Activated naive CD4-positive, alpha-beta T cell treated with anti-CD3 and anti-CD28 coated beads, Interleukin-2, amount 10 ng/mL, durations not matched to agents 7 days and 5 days (primary cell): ENCODE results near the gene TPM3.

Experiments used
- CTCF ChIA-PET: fragments of 350-600 bp; sonication (Branson Sonifier 250); formaldehyde crosslinking; loops from one replicate; lab custom pipeline; 2021; ENCODE audit warnings: antibody characterized with exemption; lab: Charles Lee
- DNase-seq: peaks from one replicate; pipeline ENCODE4 v3.0.0-alpha.2; 2020
- H3K27ac Mint-ChIP-seq: one replicate; pipeline ENCODE4 v1.8.0; 2021; ENCODE audit warnings: mild to moderate bottlenecking, moderate library complexity, mixed read lengths
- H3K27me3 Mint-ChIP-seq: one replicate; pipeline ENCODE4 v1.8.0; 2021; ENCODE audit warnings: mild to moderate bottlenecking, mixed read lengths
- H3K36me3 Mint-ChIP-seq: one replicate; pipeline ENCODE4 v1.8.0; 2021; ENCODE audit warnings: mixed read lengths
- H3K4me1 Mint-ChIP-seq: one replicate; pipeline ENCODE4 v1.8.0; 2021; ENCODE audit warnings: mixed read lengths
- H3K4me3 Mint-ChIP-seq: one replicate; pipeline ENCODE4 v1.8.0; 2021; ENCODE audit warnings: mild to moderate bottlenecking, moderate library complexity, mixed read lengths
- H3K9me3 Mint-ChIP-seq: one replicate; pipeline ENCODE4 v1.8.0; 2021; ENCODE audit warnings: mixed read lengths

Gene TPM3

DNA sequence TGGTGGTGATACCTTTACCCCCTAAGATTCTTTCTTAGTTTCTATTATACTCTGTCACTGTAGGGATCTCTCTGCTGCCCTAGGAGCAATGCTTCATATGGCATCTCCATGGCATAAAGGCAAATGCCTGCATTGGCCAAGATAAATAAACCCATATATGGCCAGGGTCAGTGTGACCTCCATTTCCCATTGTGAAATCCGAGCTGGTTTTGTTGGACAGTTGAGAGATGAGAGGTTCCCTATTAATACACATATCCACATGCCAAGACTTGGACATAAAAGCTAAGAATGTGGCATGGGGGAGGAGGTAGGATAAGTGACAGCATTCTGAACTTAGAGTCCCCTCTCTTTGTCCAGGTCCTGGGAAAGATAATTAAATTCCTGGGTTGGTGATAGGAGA, 1.4 kb downstream of the TPM3 start:
- Mint-ChIP-seq H3K36me3 (no peaks in the 10 kb centered on the region), H3K4me3 (no peak overlapping the region), H3K27me3 (peaks cover 74% of the 10 kb centered on the region), H3K27ac (no peak overlapping the region), H3K9me3 (no peaks in the 10 kb centered on the region), H3K4me1 (peaks cover 10% of the 10 kb centered on the region)
- DNase-seq, result no peak
- CTCF ChIA-PET, result interaction anchor here (0.6 to 0.9 kb wide), 2 partner anchors 9 to 154 kb away, joined by 3 read pairs; no protein-coding TSS in a partner anchor

DNA sequence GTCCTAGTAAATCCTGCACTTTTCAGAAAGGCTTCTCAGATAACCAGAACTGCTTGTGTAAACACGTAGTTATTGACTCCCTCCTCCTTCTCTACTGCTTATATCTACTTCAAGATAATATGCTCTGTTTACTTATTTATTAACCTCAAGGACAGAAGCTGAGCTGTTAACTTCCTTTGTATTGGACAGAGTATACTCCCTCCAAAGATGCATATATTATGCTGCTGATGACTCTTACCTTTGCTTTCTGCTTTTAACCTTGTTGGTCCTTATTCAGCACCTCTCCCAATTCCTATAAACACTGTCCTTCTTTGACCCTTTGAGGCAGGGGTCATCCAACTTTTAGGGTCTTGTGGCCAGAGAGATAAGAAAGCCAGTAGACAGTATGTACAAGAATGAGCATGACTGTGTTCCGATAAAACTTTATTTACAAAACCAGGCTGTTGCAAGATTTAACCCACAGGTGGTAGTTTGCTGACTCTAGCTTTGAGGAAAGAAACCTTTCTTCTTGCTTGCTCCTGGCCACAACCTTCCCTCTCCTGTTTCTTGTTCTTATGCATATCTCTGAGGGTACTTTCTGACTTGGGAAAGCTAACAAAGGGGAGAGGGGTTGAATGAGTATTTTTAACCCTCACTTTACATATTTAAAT, 4.9 kb downstream of the TPM3 start:
- CTCF ChIA-PET, result interaction anchor here (1.0 kb wide), 1 partner anchor 14 kb away, joined by 6 read pairs; no protein-coding TSS in a partner anchor
- no peaks in the 10 kb centered on the region for H3K9me3 Mint-ChIP-seq
- DNase-seq, result no peak
- no peak overlapping the region for H3K27ac Mint-ChIP-seq
- H3K4me1 Mint-ChIP-seq, result peaks cover 22% of the 10 kb centered on the region
- peaks cover 44% of the 10 kb centered on the region for H3K27me3 Mint-ChIP-seq
- no peak overlapping the region for H3K4me3 Mint-ChIP-seq
- H3K36me3 Mint-ChIP-seq, result peaks cover 7% of the 10 kb centered on the region

DNA sequence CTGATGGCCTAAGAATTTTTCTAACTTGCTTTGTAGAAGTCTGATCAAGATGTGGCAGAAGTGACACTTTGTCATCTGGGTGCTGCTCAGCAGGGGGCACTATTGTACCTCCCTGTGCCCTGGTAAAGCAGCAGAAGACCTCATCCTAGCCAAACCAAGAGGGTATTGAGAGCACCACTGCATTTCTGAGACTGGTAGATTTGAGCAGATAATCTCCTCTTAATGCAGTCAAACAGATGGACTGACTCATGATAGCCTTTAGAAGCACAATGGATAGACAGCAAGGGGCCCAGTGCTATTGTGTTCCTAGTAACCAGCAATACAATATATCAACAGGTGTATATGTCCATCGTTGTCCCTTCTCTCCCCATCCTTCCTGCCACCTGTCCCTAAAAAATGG, 5.7 kb downstream of the TPM3 start:
- peak; percentile 84 for DNase-seq
- Mint-ChIP-seq H3K27ac (no peak overlapping the region), H3K4me1 (peaks cover 29% of the 10 kb centered on the region), H3K36me3 (peaks cover 15% of the 10 kb centered on the region), H3K27me3 (peaks cover 36% of the 10 kb centered on the region), H3K9me3 (no peaks in the 10 kb centered on the region), H3K4me3 (no peak overlapping the region)
- CTCF ChIA-PET, result interaction anchor here (1.0 to 1.3 kb wide), 2 partner anchors 15 to 149 kb away, joined by 4 to 6 read pairs; no protein-coding TSS in a partner anchor

DNA sequence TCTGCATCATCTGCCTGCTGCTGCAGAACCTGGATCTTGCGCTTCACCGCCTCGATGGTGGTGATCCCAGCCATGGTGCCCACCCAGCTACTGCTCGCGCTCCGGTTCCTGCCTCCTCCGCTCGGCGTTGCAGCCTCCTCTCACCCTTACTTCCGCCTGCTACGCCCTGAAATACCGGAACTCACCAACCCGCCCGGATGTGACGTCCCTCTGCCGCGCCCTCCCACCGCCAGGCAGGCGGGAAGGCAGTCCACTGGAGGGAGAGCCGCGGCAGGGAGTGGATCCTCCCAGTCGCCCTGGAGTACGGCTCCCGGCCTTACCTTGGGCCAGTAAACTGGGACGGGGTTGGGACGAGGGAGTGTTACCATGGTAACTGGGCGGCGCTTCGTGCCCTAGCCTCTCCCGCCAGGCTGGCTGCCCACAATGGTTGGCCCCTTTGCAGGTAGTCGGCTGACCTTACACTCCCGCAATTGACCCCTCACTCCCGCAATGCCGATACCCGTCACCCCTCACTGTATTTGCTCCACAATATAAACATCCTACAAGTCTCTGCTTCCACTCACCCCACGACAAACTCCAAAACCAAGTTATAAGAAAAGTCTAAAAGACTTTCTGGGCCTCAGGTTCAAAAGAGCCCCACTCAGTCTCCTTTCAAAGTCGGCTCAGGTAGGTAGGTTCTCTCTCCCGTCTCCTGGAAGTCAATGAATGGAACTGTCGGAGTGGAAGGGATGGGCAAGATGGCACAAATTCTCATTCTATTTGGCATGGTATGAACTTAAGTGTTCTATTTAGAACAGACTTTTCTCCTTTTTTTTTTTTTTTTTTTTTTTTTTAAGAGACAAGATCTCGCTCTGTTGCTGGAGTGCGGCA, 8.6 kb downstream of the TPM3 start:
- Mint-ChIP-seq H3K27me3 (peaks cover 17% of the 10 kb centered on the region), H3K4me3 (peak overlapping the region; percentile 100), H3K4me1 (peaks cover 57% of the 10 kb centered on the region), H3K9me3 (no peaks in the 10 kb centered on the region), H3K36me3 (peaks cover 42% of the 10 kb centered on the region), H3K27ac (peak overlapping the region; percentile 99)
- CTCF ChIA-PET, result no interaction called here
- peak; percentile 97 for DNase-seq

DNA sequence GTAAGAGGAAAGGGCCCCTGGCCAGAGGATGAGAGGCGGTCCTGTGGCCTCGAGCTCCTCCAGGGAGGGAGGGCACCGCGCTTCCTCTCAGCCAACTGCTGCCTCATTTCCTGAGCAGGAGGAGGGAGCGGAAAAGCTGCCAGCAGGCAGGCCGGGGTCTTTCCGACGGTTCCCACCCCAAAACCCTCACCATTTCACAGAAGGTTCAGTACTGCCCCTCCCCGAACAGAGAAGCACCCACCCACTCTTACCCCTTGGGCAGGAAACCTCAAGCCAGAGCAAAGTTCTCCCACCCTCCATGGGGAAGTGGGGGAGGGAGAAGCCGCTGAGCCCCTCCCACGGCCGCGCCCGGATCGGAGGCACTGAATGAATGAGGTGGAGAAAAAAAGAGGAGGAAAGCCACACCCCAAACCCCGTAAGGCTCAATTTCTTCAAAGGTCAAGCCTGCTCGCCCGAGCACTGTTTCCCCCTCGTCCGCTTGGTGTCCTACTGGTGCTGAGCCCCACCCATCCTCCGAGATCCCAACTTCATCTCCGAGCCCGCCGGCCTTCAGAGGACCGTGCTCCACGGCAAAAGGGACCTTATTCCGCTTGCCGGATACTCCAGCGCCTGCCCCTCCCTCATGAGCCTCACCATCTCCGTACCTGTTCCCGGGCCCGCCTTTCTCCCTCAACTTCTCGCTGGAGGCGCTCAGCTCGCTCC, 9.4 kb downstream of the TPM3 start:
- Mint-ChIP-seq H3K4me3 (peak overlapping the region; percentile 100), H3K27me3 (peaks cover 10% of the 10 kb centered on the region), H3K36me3 (peaks cover 48% of the 10 kb centered on the region), H3K9me3 (no peaks in the 10 kb centered on the region), H3K27ac (peak overlapping the region; percentile 99), H3K4me1 (peaks cover 65% of the 10 kb centered on the region)
- peak; percentile 91 for DNase-seq
- CTCF ChIA-PET, result interaction anchor here (1.9 kb wide), 1 partner anchor 147 kb away, joined by 4 read pairs; no protein-coding TSS in a partner anchor

DNA sequence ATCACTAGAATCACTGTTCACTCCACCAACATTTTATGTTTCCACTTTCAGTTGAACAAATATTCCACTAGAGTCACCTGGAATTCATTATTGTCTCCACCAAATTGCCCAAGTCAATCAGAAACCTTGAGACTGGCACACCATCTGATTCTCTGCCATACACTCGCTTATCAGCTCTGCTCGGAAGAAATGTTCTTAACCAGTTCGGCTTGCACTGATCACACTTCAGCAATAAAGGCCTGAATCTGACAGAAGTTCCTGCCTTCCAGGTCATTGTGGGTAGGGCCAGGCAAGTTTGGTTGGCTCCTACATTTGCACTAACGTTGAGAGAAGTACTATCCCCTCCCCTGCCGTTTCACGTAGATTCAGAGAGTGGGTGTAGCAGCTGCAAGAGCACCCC, 10.0 kb downstream of the TPM3 start:
- peak overlapping the region; percentile 99 for H3K27ac Mint-ChIP-seq
- H3K36me3 Mint-ChIP-seq, result peaks cover 53% of the 10 kb centered on the region
- peaks cover 70% of the 10 kb centered on the region for H3K4me1 Mint-ChIP-seq
- peak overlapping the region; percentile 100 for H3K4me3 Mint-ChIP-seq
- H3K9me3 Mint-ChIP-seq, result no peaks in the 10 kb centered on the region
- CTCF ChIA-PET, result interaction anchor here (1.4 to 1.9 kb wide), 2 partner anchors 17 to 147 kb away, joined by 3 to 4 read pairs; no protein-coding TSS in a partner anchor
- peaks cover 10% of the 10 kb centered on the region for H3K27me3 Mint-ChIP-seq
- no peak for DNase-seq

DNA sequence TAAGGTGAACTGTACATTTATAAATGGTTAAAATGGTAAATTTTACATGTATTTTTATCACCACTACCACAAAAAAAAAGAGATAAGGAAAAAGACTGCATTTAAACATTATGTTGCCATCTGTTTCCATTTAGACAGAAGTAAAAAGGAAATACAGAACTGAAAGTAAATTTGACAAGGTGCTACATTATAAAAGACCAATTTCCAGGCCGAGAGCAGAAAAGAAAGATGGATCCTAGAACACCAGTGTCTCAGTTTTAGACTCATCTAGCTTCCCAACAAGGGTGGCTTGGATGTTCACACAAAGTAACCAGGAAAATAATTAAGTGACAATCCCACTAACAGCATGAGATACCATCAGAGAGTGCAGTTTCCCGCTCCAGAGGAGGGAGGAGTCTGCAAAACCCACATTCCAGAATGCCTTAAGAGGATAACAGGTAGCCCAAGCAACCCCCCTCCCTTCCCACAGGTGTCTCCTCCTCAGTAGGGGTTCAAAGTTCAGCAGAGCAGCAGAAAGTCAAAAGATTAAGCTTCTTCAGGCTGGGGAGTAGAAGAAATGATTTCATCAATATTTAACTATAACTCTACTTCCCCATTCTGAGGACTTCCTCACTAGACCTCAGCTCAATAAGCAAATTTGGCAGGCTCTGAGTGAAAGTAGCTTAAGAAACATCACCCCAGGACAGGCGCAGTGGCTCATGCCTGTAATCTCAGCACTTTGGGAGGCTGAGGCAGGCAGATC, 11.8 kb downstream of the TPM3 start:
- peaks cover 66% of the 10 kb centered on the region for H3K36me3 Mint-ChIP-seq
- CTCF ChIA-PET, result interaction anchor here (0.9 to 1.9 kb wide), 4 partner anchors 21 to 670 kb away, joined by 3 to 4 read pairs (median 3); no protein-coding TSS in a partner anchor
- H3K9me3 Mint-ChIP-seq, result no peaks in the 10 kb centered on the region

DNA sequence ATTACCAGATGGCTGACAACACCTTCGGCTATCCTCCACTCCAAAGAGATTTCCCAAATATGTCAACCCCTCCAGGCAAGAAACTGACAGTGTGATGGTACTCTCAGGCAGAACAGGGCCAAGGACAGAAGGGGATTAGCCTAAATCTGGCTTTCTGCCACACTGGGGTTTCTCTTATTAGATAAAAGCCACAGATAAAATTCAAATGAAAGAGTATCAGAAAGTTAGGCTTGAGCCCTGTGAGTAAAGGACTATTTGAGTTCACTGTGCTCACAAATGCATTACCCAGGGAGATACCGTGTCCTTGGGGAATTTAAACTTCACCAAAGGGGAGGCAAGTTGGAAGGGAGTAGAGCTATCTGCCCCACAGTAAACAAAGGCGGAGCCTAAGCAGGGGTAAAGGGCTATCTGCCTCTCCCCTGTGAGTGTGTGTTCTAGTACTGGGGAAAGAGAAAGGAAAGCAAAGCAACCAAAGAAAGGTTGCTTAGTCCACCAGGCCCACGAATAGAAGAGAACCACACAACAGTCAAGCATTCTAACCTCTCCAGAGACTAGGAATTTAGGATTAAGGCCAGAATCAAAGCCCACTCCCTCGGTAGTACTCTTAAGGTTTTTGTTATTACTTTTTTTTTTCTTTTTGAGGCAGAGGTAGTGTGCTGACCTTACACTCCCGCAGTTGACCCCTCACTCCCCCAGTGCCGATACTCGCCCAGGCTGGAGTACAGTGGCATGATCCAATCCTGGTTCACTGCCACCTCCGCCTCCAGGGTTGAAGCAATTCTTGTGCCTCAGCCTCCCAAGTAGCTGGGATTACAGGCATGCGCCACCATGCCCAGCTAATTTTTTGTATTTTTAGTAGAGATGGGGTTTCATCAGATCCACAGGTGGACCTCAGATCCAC, 12.7 kb downstream of the TPM3 start:
- no peak for DNase-seq
- Mint-ChIP-seq H3K4me3 (peak overlapping the region; percentile 100), H3K36me3 (peaks cover 73% of the 10 kb centered on the region), H3K9me3 (no peaks in the 10 kb centered on the region), H3K27ac (peak overlapping the region; percentile 85), H3K27me3 (peaks cover 4% of the 10 kb centered on the region), H3K4me1 (peaks cover 80% of the 10 kb centered on the region)
- CTCF ChIA-PET, result interaction anchor here (1.3 kb wide), 1 partner anchor 20 kb away, joined by 3 read pairs; no protein-coding TSS in a partner anchor

More for the DNA sequence above, 11.8 kb downstream of the TPM3 start:
- H3K27ac Mint-ChIP-seq, result peak overlapping the region; percentile 85
- H3K4me3 Mint-ChIP-seq, result peak overlapping the region; percentile 100
- no peak for DNase-seq
- peaks cover 79% of the 10 kb centered on the region for H3K4me1 Mint-ChIP-seq
- peaks cover 4% of the 10 kb centered on the region for H3K27me3 Mint-ChIP-seq

DNA sequence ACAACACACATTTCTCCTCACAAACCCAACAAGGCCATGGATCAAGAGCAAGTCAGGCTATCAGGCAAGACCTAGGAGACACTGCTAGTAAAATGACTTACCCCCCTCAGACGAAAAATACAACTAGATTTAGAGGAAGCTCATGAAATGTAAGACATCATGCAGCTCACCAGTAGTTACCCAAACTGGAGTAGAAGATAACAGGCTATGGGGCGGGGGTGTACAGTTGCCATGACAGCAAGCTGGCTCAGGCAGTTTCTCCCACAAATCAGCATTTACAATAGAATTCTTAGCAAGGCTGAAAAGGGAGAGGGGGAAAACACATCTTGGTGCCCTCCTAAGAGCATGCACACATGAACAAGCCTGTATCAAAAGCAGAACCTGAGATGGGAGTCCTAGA, 13.9 kb downstream of the TPM3 start:
- Mint-ChIP-seq H3K27ac (peak overlapping the region; percentile 20), H3K4me1 (peaks cover 74% of the 10 kb centered on the region), H3K36me3 (peaks cover 76% of the 10 kb centered on the region), H3K4me3 (peak overlapping the region; percentile 0), H3K9me3 (no peaks in the 10 kb centered on the region), H3K27me3 (peaks cover 3% of the 10 kb centered on the region)
- CTCF ChIA-PET, result interaction anchor here (0.9 kb wide), 1 partner anchor 191 kb away, joined by 6 read pairs; no protein-coding TSS in a partner anchor
- DNase-seq, result no peak

DNA sequence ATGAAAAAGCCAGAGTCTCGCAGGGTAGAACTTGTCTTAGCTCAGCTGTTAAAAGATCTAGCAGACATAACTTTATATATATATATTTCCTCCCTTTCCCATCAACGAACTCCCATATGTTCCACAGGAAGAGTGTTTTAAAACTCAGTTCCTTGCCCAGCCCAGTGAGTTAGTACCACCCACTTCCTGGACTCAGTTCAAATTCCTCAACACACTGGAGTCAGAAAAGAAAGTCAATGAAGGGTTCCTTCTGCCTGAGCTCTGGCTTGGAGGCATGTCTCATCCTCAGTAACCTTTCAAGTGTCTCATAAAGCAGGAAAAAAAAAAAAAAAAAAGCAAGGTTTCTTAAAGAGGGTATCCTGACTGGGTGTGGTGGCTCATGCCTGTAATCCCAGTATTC, 15.6 kb downstream of the TPM3 start:
- Mint-ChIP-seq H3K9me3 (no peaks in the 10 kb centered on the region), H3K36me3 (peaks cover 80% of the 10 kb centered on the region), H3K27ac (peak overlapping the region; percentile 37), H3K27me3 (no peaks in the 10 kb centered on the region), H3K4me3 (no peak overlapping the region), H3K4me1 (peaks cover 82% of the 10 kb centered on the region)
- CTCF ChIA-PET, result no interaction called here
- no peak for DNase-seq

DNA sequence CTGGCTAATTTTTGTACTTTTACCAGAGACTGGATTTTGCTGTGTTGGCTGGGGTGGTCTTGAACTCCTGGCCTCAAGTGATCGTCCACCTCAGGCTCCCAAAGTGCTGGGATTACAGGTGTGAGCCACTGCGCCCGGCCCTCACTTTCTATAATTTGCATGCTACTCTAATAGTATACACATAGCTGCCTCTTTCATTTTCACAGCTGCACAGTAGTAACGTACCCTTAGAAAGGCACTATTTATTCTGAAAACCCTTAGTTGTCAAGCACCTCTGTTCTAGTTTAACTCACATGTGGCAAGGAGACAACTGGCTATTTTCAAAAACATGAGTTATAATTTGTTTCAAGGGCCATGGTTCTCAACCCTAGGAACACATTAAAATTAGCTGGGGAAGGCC, 17.2 kb downstream of the TPM3 start:
- Mint-ChIP-seq H3K27me3 (no peaks in the 10 kb centered on the region), H3K36me3 (peaks cover 81% of the 10 kb centered on the region), H3K4me3 (no peak overlapping the region), H3K27ac (no peak overlapping the region), H3K9me3 (no peaks in the 10 kb centered on the region), H3K4me1 (peaks cover 80% of the 10 kb centered on the region)
- DNase-seq, result no peak
- CTCF ChIA-PET, result no interaction called here

DNA sequence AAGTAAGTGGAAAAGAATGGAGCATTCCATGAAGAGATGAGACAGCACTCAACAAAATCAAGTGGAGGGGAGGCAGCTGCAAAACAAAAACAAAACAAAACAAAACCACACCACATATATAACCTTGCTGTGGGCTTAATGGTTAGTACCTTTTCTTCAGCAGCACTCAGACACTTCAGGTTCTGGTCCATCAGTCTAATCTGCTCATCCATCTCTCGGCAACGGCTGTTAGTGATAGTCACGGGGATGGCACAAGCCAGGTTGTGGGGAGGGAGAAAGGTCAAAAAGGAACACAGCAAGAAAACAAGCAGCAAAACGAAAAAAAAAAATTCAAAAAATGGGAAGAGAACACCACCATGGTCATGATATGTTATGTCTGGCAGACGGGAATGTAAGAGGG, 20.0 kb downstream of the TPM3 start:
- Mint-ChIP-seq H3K4me1 (peaks cover 55% of the 10 kb centered on the region), H3K36me3 (peaks cover 72% of the 10 kb centered on the region), H3K9me3 (no peaks in the 10 kb centered on the region), H3K27ac (no peak overlapping the region), H3K27me3 (no peaks in the 10 kb centered on the region), H3K4me3 (no peak overlapping the region)
- CTCF ChIA-PET, result no interaction called here
- DNase-seq, result no peak
